H1 (cell line): ENCODE measurements around the gene CYP1B1. TPM values are rescaled to one million over a fixed set of nuclear protein-coding genes. Genes with fewer than 3 reads are reported as not detected.

ENCODE experiments used
- CTCF ChIA-PET: fragments of 300-600 bp; sonication (Branson Sonifier 250); formaldehyde crosslinking; loops from one replicate; lab custom pipeline; 2021; ENCODE audit not compliant: partially characterized antibody; lab: Charles Lee
- POLR2A ChIA-PET: fragments of 300-600 bp; sonication (Branson Sonifier 250); formaldehyde crosslinking; loops from one replicate; lab custom pipeline; 2021; ENCODE audit warnings: inconsistent platforms; ENCODE audit not compliant: partially characterized antibody; lab: Charles Lee
- DNase-seq, 2 experiments: peaks; one replicate each; pipeline versions ENCODE4 v3.0.0 to v3.0.0-alpha.2; 2010 to 2022; ENCODE audit warnings: low spot score in 2 of 2, low read depth in 1 of 2, mixed read lengths in 1 of 2
- FAIRE-seq: peaks from 2 replicates; lab custom pipeline; 2011; peaks lifted over from hg19 to GRCh38; lab: Jason Lieb, UNC
- H2AFZ ChIP-seq: 2 replicates; pipeline ENCODE4 v1.8.1; 2012; ENCODE audit warnings: low read length, inconsistent platforms
- H2AK5ac ChIP-seq: 2 replicates; pipeline ENCODE4 v1.6.1; 2013; ENCODE audit warnings: low read depth, low read length
- H2BK120ac ChIP-seq: replicated peaks from 2 replicates; pipeline ENCODE3; 2013; ENCODE audit warnings: low read depth, low read length, inconsistent platforms
- H2BK12ac ChIP-seq: 2 replicates; pipeline ENCODE4 v1.6.1; 2013; ENCODE audit warnings: low read depth, low read length
- H2BK15ac ChIP-seq: 2 replicates; pipeline ENCODE4 v1.6.1; 2013; ENCODE audit warnings: low read length
- H2BK20ac ChIP-seq: 2 replicates; pipeline ENCODE4 v1.6.1; 2013; ENCODE audit warnings: low read length
- H2BK5ac ChIP-seq: 2 replicates; pipeline ENCODE4 v1.6.1; 2013; ENCODE audit warnings: low read depth, low read length
- H3K14ac ChIP-seq: 2 replicates; pipeline ENCODE4 v1.6.1; 2013; ENCODE audit warnings: inconsistent platforms; ENCODE audit not compliant: insufficient read length
- H3K18ac ChIP-seq: 2 replicates; pipeline ENCODE4 v1.6.1; 2013; ENCODE audit warnings: low read length; ENCODE audit errors: extremely low read depth
- H3K23ac ChIP-seq: 2 replicates; pipeline ENCODE4 v1.6.1; 2013; ENCODE audit warnings: inconsistent platforms; ENCODE audit not compliant: insufficient read length
- H3K23me2 ChIP-seq: 2 replicates; pipeline ENCODE4 v1.6.1; 2013; ENCODE audit warnings: low read depth, low read length
- H3K27ac ChIP-seq: 2 replicates; pipeline ENCODE4 v1.6.1; 2011; ENCODE audit warnings: low read depth, low read length, inconsistent platforms
- H3K27me3 ChIP-seq, 4 experiments: replicated peaks in 1 of 4; 1 replicate in 1 of 4; 2 replicates in 3 of 4; pipeline versions ENCODE4 v1.6.1 to v1.8.1; 2011 to 2013; ENCODE audit warnings: low read length in 3 of 4, mild to moderate bottlenecking in 3 of 4, inconsistent platforms in 2 of 4, mixed read lengths in 2 of 4, moderate library complexity in 1 of 4; ENCODE audit not compliant: control insufficient read depth in 3 of 4, insufficient read depth in 3 of 4; ENCODE audit errors: extremely low read depth in 1 of 4
- H3K36me3 ChIP-seq, 4 experiments: 2 replicates each; pipeline versions ENCODE4 v1.6.1 to v1.8.1; 2011 to 2013; ENCODE audit warnings: mild to moderate bottlenecking in 4 of 4, low read length in 3 of 4, moderate library complexity in 2 of 4, control low read depth in 1 of 4, inconsistent platforms in 1 of 4; ENCODE audit not compliant: insufficient read depth in 4 of 4, control insufficient read depth in 2 of 4
- H3K4ac ChIP-seq: replicated peaks from 2 replicates; pipeline ENCODE3; 2013; ENCODE audit warnings: low read length, low read depth, mixed read lengths, inconsistent platforms; ENCODE audit not compliant: insufficient read length
- H3K4me1 ChIP-seq, 4 experiments: replicated peaks in 1 of 4; 1 replicate in 1 of 4; 2 replicates in 3 of 4; pipeline versions ENCODE4 v1.6.1 to v1.8.1; 2011 to 2013; ENCODE audit warnings: low read length in 3 of 4, inconsistent platforms in 2 of 4, mixed read lengths in 1 of 4; ENCODE audit not compliant: insufficient read depth in 4 of 4, control insufficient read depth in 3 of 4
- H3K4me2 ChIP-seq, 2 experiments: 2 replicates each; pipeline versions ENCODE4 v1.6.1 to v1.8.1; 2011 to 2013; ENCODE audit warnings: low read depth in 2 of 2, low read length in 2 of 2, control low read depth in 1 of 2, inconsistent platforms in 1 of 2, mild to moderate bottlenecking in 1 of 2; ENCODE audit not compliant: insufficient read depth in 1 of 2
- H3K4me3 ChIP-seq, 4 experiments: fragments of 200-600, 300-600 bp in 1 of 4; sonication (generic), shearing (Covaris generic), sonication (Bioruptor Twin) in 1 of 4; 2 replicates each; pipeline versions ENCODE4 v1.5.1 to v1.8.1; 2011 to 2016; ENCODE audit warnings: low read length in 4 of 4, low read depth in 3 of 4, control low read depth in 2 of 4, inconsistent platforms in 2 of 4, mild to moderate bottlenecking in 2 of 4, mixed read lengths in 1 of 4, moderate library complexity in 1 of 4; ENCODE audit not compliant: insufficient read depth in 2 of 4; ENCODE audit errors: extremely low read depth in 1 of 4
- H3K56ac ChIP-seq: replicated peaks from 2 replicates; pipeline ENCODE3; 2013; ENCODE audit warnings: low read depth, mild to moderate bottlenecking, mixed read lengths, low read length, inconsistent platforms; ENCODE audit not compliant: insufficient read length
- H3K79me1 ChIP-seq: 2 replicates; pipeline ENCODE4 v1.6.1; 2013; ENCODE audit warnings: low read depth, low read length, control low read depth
- H3K79me2 ChIP-seq, 2 experiments: 2 replicates each; pipeline versions ENCODE4 v1.6.1 to v1.8.1; 2012 to 2013; ENCODE audit warnings: low read length in 2 of 2, mild to moderate bottlenecking in 2 of 2, inconsistent platforms in 1 of 2; ENCODE audit not compliant: insufficient read depth in 2 of 2, control insufficient read depth in 1 of 2
- H3K9ac ChIP-seq, 4 experiments: replicated peaks in 1 of 4; 1 replicate in 1 of 4; 2 replicates in 3 of 4; pipeline versions ENCODE4 v1.6.1 to v1.8.1; 2011 to 2013; ENCODE audit warnings: low read depth in 3 of 4, low read length in 3 of 4, control low read depth in 2 of 4, mild to moderate bottlenecking in 2 of 4, moderate library complexity in 2 of 4, inconsistent platforms in 1 of 4; ENCODE audit errors: extremely low read depth in 1 of 4
- H3K9me3 ChIP-seq, 2 experiments: 2 replicates each; pipeline versions ENCODE4 v1.6.1 to v1.8.1; 2012 to 2013; ENCODE audit warnings: mild to moderate bottlenecking in 2 of 2, moderate library complexity in 2 of 2, control low read depth in 1 of 2, inconsistent platforms in 1 of 2, low read depth in 1 of 2, low read length in 1 of 2, mixed read lengths in 1 of 2; ENCODE audit not compliant: insufficient read depth in 2 of 2
- H4K20me1 ChIP-seq, 2 experiments: replicated peaks in 1 of 2; 2 replicates each; pipeline versions ENCODE3 to v1.8.1; 2011 to 2013; ENCODE audit warnings: inconsistent platforms in 2 of 2, low read length in 2 of 2, mild to moderate bottlenecking in 1 of 2; ENCODE audit not compliant: insufficient read depth in 2 of 2, control insufficient read depth in 1 of 2
- H4K5ac ChIP-seq: 2 replicates; pipeline ENCODE4 v1.6.1; 2013; ENCODE audit warnings: low read length, low read depth, mixed read lengths, inconsistent platforms; ENCODE audit not compliant: insufficient read length
- H4K8ac ChIP-seq: 2 replicates; pipeline ENCODE4 v1.8.0; 2013; ENCODE audit warnings: mild to moderate bottlenecking, moderate library complexity, low read length, inconsistent platforms; ENCODE audit not compliant: insufficient read depth; ENCODE audit errors: extremely low read depth
- H4K91ac ChIP-seq: replicated peaks from 2 replicates; pipeline ENCODE3; 2013; ENCODE audit warnings: low read length, mixed read lengths, inconsistent platforms; ENCODE audit not compliant: insufficient read length
- BCL11A ChIP-seq, 2 experiments: IDR thresholded peaks; one replicate each; pipeline ENCODE4 v1.6.1; 2011; ENCODE audit warnings: low read depth in 2 of 2, low read length in 2 of 2, mild to moderate bottlenecking in 2 of 2
- CTBP2 ChIP-seq: IDR thresholded peaks from 2 replicates; pipeline ENCODE4 v1.7.0; 2011; ENCODE audit warnings: borderline replicate concordance, mild to moderate bottlenecking, moderate library complexity, mixed read lengths, low read length; ENCODE audit not compliant: insufficient read depth, insufficient read length
- EP300 ChIP-seq, 2 experiments: IDR thresholded peaks; 1 replicate in 1 of 2; 2 replicates in 1 of 2; pipeline ENCODE4 v1.6.1; 2011 to 2012; ENCODE audit warnings: low read depth in 2 of 2, low read length in 2 of 2, mild to moderate bottlenecking in 2 of 2, borderline replicate concordance in 1 of 2, inconsistent platforms in 1 of 2, moderate library complexity in 1 of 2
- HDAC2 ChIP-seq, 2 experiments: fragments of 300-600 bp in 1 of 2; sonication (generic) in 1 of 2; IDR thresholded peaks; 2 replicates each; pipeline ENCODE4 v1.6.1; 2011 to 2012; ENCODE audit warnings: low read depth in 2 of 2, low read length in 2 of 2, mild to moderate bottlenecking in 2 of 2, moderate library complexity in 2 of 2, borderline replicate concordance in 1 of 2, inconsistent platforms in 1 of 2
- KDM4A ChIP-seq: IDR thresholded peaks from one replicate; pipeline ENCODE4 v1.7.1; 2012; ENCODE audit warnings: low read depth, mild to moderate bottlenecking, moderate library complexity, low read length, inconsistent platforms; ENCODE audit not compliant: severe bottlenecking
- KDM5A ChIP-seq: fragments of 200-600 bp; IDR thresholded peaks from 2 replicates; pipeline ENCODE4 v1.7.1; 2012; ENCODE audit warnings: mild to moderate bottlenecking, low read length, inconsistent platforms, mixed read lengths
- PHF8 ChIP-seq: fragments of 200-600 bp; sonication (generic); conservative IDR thresholded peaks from 2 replicates; pipeline ENCODE4 v1.7.1; 2012; ENCODE audit warnings: low read depth, mild to moderate bottlenecking, inconsistent platforms, low read length, moderate library complexity
- RAD21 ChIP-seq, 2 experiments: IDR thresholded peaks in 1 of 2; conservative IDR thresholded peaks in 1 of 2; 2 replicates each; pipeline ENCODE4 v1.6.1; 2011; ENCODE audit warnings: low read depth in 2 of 2, low read length in 2 of 2, improper control_type of control experiment in 1 of 2, inconsistent platforms in 1 of 2, mild to moderate bottlenecking in 1 of 2, moderate library complexity in 1 of 2
- USF2 ChIP-seq: IDR thresholded peaks from 2 replicates; pipeline ENCODE4 v1.6.1; 2011; ENCODE audit warnings: low read length, improper control_type of control experiment
- WGBS, 2 experiments: shearing (Covaris generic) in 1 of 2; methylation state at CpG; one replicate each; pipeline versions ENCODE4 v1.1.6 to v1.1.7; 2013 to 2015; ENCODE audit warnings: low lambda C conversion rate in 2 of 2, mixed read lengths in 2 of 2, inconsistent platforms in 1 of 2, low coverage in 1 of 2, missing lambda C conversion rate in 1 of 2; ENCODE audit not compliant: insufficient replicate concordance in 2 of 2, insufficient coverage in 1 of 2, insufficient read length in 1 of 2; ENCODE audit errors: extremely low coverage in 1 of 2, missing lambda C conversion rate in 1 of 2; 5-methylcytosine and 5-hydroxymethylcytosine counted together
- polyA plus RNA-seq, 7 experiments: library from polyadenylated mRNA; depleted of rRNA in 3 of 7; stranded (reverse) in 5 of 7; unstranded in 2 of 7; fragments of >200 nt in 5 of 7; fragments of 200-250 nt in 2 of 7; gene quantifications; 1 replicate in 5 of 7; 2 replicates in 1 of 7; 4 replicates in 1 of 7; pipeline versions ENCODE4 v1.2.1 to v1.2.3, GENCODE V29; 2011 to 2013; ENCODE audit warnings: missing spikeins in 2 of 7, mixed read lengths in 2 of 7
- total RNA-seq: library from RNA; stranded (reverse); fragmentation: NEBNext Ultra II Directional; extraction: Animal tissue kit (Norgen Biotek cat#: 25700); gene quantifications from 2 replicates; pipeline ENCODE4 v1.2.1, GENCODE V29; 2021

CYP1B1 gene
- total and polyA plus RNA-seq, 2 of the 8 experiments (the other 6 are each of a cell fraction or from before 2014, with no cell fraction given), result 1.3 to 5.7 TPM

GRCh38 chr2:38076152-38076709 lies 280 bp upstream of the CYP1B1 start:
- no peak overlapping the region for H4K5ac ChIP-seq
- H3K79me1 ChIP-seq, result no peaks in the 10 kb centered on the region
- H3K14ac ChIP-seq, result no peak overlapping the region
- peak overlapping the region; percentile 78; the same call in 1 of the 2 replicates for H2BK5ac ChIP-seq
- ChIA-PET POLR2A (interaction anchor here (1.0 to 4.5 kb wide), 9 partner anchors 15 to 675 kb away, joined by 3 to 29 read pairs (median 5); partner anchors contain the start of genes RMDN2 and SRSF7), CTCF (interaction anchor here (0.5 to 6.5 kb wide), 32 partner anchors 10 to 445 kb away, joined by 3 to 76 read pairs (median 4); no protein-coding TSS in a partner anchor)
- no peak overlapping the region for H3K23ac ChIP-seq
- no peak overlapping the region for H4K91ac ChIP-seq
- H3K9ac ChIP-seq, result no peak overlapping the region; a peak in 1 of 7 replicates
- 0 out of 2 replicates have a peak overlapping the region, but pooled peaks have one; percentile 37 for H2AFZ ChIP-seq
- H3K27ac ChIP-seq, result no peak overlapping the region
- H2AK5ac ChIP-seq, result no peak overlapping the region
- no peaks in the 10 kb centered on the region for H3K79me2 ChIP-seq
- peak overlapping the region; percentile 26 to 63 (median 51); a peak in 7 of 8 replicates for H3K4me3 ChIP-seq
- no peaks in the 10 kb centered on the region for H4K20me1 ChIP-seq
- peak overlapping the region; percentile 80; the same call in 1 of the 2 replicates for H2BK12ac ChIP-seq
- peaks cover 14 to 37% (median 23%) of the 10 kb centered on the region in 4 experiments for H3K4me1 ChIP-seq
- H3K36me3 ChIP-seq, result peaks cover 0 to 4% (median 0%) of the 10 kb centered on the region in 4 experiments; a peak in 1 of 8 replicates
- peak; percentile 32 for FAIRE-seq
- H3K4me2 ChIP-seq, result peak overlapping the region; percentile 91 to 94
- no peak overlapping the region for H2BK20ac ChIP-seq
- DNase-seq, result peak; percentile 87 to 89
- peak overlapping the region; percentile 62; the same call in 1 of the 2 replicates for H3K18ac ChIP-seq
- peaks cover 31 to 56% (median 48%) of the 10 kb centered on the region in 4 experiments for H3K27me3 ChIP-seq
- H2BK15ac ChIP-seq, result no peak overlapping the region
- H3K23me2 ChIP-seq, result peaks cover 26% of the 10 kb centered on the region
- H3K4ac ChIP-seq, result no peak overlapping the region
- H2BK120ac ChIP-seq, result no peak overlapping the region
- H3K56ac ChIP-seq, result no peak overlapping the region
- 0% methylated on average over 32 of the region's 51 CpGs; no CpG with 5 or more reads in 1 of the 2 experiments for WGBS, 2 experiments
- H3K9me3 ChIP-seq, result no peaks in the 10 kb centered on the region; a peak in 1 of 4 replicates
- H4K8ac ChIP-seq, result no peak overlapping the region
- TF ChIP-seq PHF8, result 0 out of 2 replicates have a peak, but pooled peaks have one; percentile 23
- TF ChIP-seq HDAC2 (IDR thresholded peaks at IDR 0.05; ENCODE audit: borderline replicate concordance in 1 of 2, low read depth in 2 of 2, low read length in 2 of 2), result no peak
- TF ChIP-seq KDM5A, result no peak
- peak; percentile 61 for TF ChIP-seq CTBP2
- TF ChIP-seq RAD21 (IDR thresholded peaks at IDR 0.05 in 1 of 2, conservative IDR thresholded peaks at IDR 0.05 in 1 of 2; ENCODE audit: low read depth in 2 of 2, low read length in 2 of 2), result peak; percentile 75 to 81
- TF ChIP-seq EP300 (IDR thresholded peaks at IDR 0.05; ENCODE audit: borderline replicate concordance in 1 of 2, low read depth in 2 of 2, low read length in 2 of 2), result no peak
- no peak for TF ChIP-seq USF2
- no peak for TF ChIP-seq BCL11A (IDR thresholded peaks at IDR 0.05; ENCODE audit: low read depth in 2 of 2, low read length in 2 of 2)
- peak; percentile 73 for TF ChIP-seq KDM4A
